Kidney epithelial cell (primary cell): ENCODE results near the gene DPY19L3. TPM values are rescaled to one million over a fixed set of nuclear protein-coding genes. Genes with fewer than 3 reads are reported as not detected.

Source experiments
- DNase-seq: peaks from one replicate; pipeline ENCODE4 v3.0.0-alpha.2; 2010; ENCODE audit warnings: low read depth
- H3K27me3 ChIP-seq: 2 replicates; pipeline ENCODE4 v1.6.0; 2011; ENCODE audit warnings: low read length; ENCODE audit not compliant: control insufficient read depth, insufficient read depth
- H3K36me3 ChIP-seq: 2 replicates; pipeline ENCODE4 v1.5.1; 2011; ENCODE audit warnings: low read length; ENCODE audit not compliant: control insufficient read depth, insufficient read depth
- H3K4me3 ChIP-seq: 2 replicates; pipeline ENCODE4 v1.5.1; 2011; ENCODE audit warnings: low read depth, mild to moderate bottlenecking, control low read depth, low read length
- total RNA-seq: library from RNA; depleted of rRNA; stranded (reverse); fragments of >200 nt; gene quantifications from 2 replicates; pipeline ENCODE4 v1.2.3, GENCODE V29; 2015
- TF ChIP-seq, protein P1 (sequence below): IDR thresholded peaks from 2 replicates; pipeline ENCODE4 v1.5.1; 2011; ENCODE audit warnings: mild to moderate bottlenecking, moderate library complexity, low read length, control low read depth, inconsistent platforms; ENCODE audit not compliant: insufficient read depth, poor library complexity, severe bottlenecking

Gene DPY19L3
- total RNA-seq, 1 donor from 2014 or later: 25.0 TPM

DNA sequence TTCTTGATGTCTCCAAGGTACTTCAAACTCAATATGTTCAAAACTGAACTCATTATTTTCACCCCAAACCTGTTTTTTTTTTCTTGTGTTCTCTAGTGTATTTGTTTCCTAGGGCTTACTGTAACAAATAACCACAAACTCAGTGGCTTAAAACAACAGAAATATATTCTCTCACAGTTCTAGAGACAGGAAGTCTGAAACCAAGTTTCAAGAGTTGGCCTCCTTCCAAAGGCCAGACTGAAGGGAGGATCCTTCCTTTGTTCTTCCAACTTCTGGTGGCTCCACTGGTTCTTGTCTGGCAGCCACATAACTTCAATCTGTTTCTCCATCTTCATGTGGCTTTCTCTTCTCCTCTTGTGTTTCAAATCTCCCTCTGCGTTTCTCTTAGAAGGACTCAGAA is 113.5 kb downstream of the DPY19L3 start:
- Histone ChIP-seq H3K36me3 (no peaks in the 10 kb centered on the region), H3K4me3 (no peak overlapping the region), H3K27me3 (no peaks in the 10 kb centered on the region)
- DNase-seq: no peak
- TF ChIP-seq, protein P1, sequence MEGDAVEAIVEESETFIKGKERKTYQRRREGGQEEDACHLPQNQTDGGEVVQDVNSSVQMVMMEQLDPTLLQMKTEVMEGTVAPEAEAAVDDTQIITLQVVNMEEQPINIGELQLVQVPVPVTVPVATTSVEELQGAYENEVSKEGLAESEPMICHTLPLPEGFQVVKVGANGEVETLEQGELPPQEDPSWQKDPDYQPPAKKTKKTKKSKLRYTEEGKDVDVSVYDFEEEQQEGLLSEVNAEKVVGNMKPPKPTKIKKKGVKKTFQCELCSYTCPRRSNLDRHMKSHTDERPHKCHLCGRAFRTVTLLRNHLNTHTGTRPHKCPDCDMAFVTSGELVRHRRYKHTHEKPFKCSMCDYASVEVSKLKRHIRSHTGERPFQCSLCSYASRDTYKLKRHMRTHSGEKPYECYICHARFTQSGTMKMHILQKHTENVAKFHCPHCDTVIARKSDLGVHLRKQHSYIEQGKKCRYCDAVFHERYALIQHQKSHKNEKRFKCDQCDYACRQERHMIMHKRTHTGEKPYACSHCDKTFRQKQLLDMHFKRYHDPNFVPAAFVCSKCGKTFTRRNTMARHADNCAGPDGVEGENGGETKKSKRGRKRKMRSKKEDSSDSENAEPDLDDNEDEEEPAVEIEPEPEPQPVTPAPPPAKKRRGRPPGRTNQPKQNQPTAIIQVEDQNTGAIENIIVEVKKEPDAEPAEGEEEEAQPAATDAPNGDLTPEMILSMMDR: no peak

DNA sequence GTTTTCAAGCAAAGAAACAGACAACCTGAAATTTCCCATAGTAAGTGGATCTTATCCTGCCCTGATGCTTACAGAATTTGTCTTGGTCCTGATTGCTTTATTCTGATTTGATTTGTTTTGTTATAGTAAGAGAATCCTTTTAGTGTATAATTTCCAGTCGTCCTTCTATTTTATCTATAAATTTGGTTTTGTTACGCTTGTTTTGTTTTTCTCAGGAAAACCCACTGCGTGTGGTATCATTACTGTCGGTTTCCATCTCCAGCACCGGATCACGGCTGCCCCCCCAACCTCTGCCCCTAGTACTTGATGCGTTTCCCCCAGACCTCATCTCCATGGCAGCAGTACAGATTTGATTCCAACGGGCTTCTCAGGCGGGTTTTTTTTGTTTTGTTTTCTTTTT is 117.4 kb downstream of the DPY19L3 start:
- TF ChIP-seq, protein P1: no peak
- Histone ChIP-seq H3K4me3 (no peak overlapping the region), H3K27me3 (no peaks in the 10 kb centered on the region), H3K36me3 (no peaks in the 10 kb centered on the region)
- no peak for DNase-seq

DNA sequence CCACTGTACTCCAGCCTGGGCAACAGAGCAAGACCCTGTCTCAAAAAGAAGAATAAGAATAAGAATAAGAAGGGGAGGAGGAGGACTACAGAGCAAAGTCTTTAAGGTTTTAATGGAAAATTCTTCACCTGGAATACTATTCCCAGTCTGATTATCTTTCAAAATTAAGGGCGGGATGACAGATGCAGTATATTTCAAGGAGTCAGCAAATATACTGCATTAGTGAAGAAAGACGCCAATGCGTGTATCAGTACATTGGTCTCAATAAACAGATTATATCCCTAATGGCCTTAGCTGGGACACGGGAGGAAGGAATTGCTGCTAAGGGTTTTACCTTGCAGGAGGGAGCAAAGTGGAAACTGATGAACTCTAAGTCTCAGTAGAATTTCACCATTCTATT is 121.3 kb downstream of the DPY19L3 start:
- no peaks in the 10 kb centered on the region for H3K27me3 ChIP-seq

DNA sequence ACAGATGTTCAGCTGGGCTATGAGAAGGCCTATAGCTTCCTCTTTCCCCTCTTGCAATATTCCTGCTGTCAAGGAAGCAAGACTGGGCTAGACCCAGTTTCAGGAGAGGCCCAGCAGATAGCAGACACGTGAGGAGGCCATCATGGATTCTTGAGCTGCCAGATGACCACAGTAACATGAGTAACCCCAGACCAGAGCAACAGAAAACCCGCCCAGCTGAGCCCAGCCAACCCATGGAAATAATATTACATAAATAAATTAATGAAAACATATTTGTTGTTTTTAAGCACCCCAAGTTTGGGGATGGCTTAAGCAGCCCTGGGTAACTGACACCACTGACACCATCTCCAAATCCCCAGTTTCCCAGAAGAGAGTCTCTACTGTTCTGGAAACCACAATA is 125.2 kb downstream of the DPY19L3 start:
- H3K36me3 ChIP-seq: no peaks in the 10 kb centered on the region
- TF ChIP-seq, protein P1: no peak
- no peak for DNase-seq
- no peak overlapping the region for H3K4me3 ChIP-seq
- no peaks in the 10 kb centered on the region for H3K27me3 ChIP-seq

More for the DNA sequence above, 121.3 kb downstream of the DPY19L3 start:
- Histone ChIP-seq H3K36me3 (no peaks in the 10 kb centered on the region), H3K4me3 (no peak overlapping the region)
- TF ChIP-seq, protein P1: no peak
- DNase-seq: no peak

DNA sequence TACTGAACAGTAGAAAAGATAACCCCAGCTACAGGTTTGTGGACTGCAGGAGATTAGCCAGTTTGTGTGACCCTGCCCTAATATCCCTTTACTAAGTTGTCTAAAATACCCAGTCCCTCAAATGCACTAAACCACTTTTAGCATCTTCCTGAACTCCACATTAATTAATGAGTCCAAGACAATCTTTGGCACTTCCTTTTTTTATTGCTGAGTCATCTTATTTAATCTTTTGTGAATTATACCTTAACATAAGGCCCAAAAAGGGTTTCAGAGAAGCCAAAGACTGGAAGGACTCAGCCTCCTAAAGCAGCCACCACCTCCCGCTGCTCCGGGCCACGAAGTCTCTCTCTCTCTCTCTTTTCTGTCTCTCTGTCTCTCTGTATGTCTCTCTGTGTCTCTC is 126.7 kb downstream of the DPY19L3 start:
- Histone ChIP-seq H3K4me3 (no peak overlapping the region), H3K27me3 (no peaks in the 10 kb centered on the region), H3K36me3 (no peaks in the 10 kb centered on the region)
- DNase-seq: no peak
- TF ChIP-seq, protein P1: no peak

Other genes with a start within 250 kb of the DPY19L3 start
- 12.5 and 13.9 TPM in 2 replicates for gene ZNF507, start 60.2 kb upstream of the DPY19L3 start, total RNA-seq
- 192 and 246 TPM in 2 replicates for gene PDCD5, start 175.4 kb downstream of the DPY19L3 start, total RNA-seq